ENCODE results near the gene SUGCT. TPM values are rescaled to one million over a fixed set of nuclear protein-coding genes. Genes with fewer than 3 reads are reported as not detected.
"Not testable (repeated sequence)": the region's sequence is repeated elsewhere in the genome, so short reads cannot be mapped to it uniquely, and the experiment has no call there.

SUGCT gene
- total RNA-seq, 1 donor from 2014 or later, result 7.1 TPM

DNA sequence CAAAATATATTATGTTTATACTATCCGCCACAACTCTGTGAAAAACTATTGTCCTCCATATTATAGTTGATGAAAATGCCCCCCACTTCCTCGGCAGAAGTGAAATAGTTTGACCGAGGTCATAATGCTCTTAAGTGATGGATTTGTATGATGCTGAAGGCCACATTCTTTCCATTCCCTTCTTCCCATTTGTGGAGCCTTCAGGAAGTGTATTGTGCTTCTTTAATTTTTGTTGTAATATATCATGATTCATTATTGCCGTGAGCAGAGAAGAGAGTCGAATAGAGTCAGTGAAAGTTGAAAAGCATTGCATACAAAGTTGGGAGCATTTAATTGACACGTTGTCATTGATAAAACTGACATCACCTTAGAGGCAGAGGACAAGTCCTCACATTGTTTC lies 460.3 kb downstream of the SUGCT start:
- H3K27ac Mint-ChIP-seq, result no peak overlapping the region
- DNase-seq (ENCODE audit: extremely low spot score, unreplicated experiment), result no peak
- no peaks in the 10 kb centered on the region for H3K36me3 Mint-ChIP-seq
- no peak overlapping the region for H3K4me3 Mint-ChIP-seq
- peaks cover 5% of the 10 kb centered on the region for H3K9me3 Mint-ChIP-seq
- peaks cover 5% of the 10 kb centered on the region for H3K4me1 Mint-ChIP-seq (ENCODE audit: unreplicated experiment)
- TF ChIP-seq, protein P1, sequence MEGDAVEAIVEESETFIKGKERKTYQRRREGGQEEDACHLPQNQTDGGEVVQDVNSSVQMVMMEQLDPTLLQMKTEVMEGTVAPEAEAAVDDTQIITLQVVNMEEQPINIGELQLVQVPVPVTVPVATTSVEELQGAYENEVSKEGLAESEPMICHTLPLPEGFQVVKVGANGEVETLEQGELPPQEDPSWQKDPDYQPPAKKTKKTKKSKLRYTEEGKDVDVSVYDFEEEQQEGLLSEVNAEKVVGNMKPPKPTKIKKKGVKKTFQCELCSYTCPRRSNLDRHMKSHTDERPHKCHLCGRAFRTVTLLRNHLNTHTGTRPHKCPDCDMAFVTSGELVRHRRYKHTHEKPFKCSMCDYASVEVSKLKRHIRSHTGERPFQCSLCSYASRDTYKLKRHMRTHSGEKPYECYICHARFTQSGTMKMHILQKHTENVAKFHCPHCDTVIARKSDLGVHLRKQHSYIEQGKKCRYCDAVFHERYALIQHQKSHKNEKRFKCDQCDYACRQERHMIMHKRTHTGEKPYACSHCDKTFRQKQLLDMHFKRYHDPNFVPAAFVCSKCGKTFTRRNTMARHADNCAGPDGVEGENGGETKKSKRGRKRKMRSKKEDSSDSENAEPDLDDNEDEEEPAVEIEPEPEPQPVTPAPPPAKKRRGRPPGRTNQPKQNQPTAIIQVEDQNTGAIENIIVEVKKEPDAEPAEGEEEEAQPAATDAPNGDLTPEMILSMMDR (conservative IDR thresholded peaks at IDR 0.05), result no peak
- no peaks in the 10 kb centered on the region for H3K27me3 Mint-ChIP-seq

DNA sequence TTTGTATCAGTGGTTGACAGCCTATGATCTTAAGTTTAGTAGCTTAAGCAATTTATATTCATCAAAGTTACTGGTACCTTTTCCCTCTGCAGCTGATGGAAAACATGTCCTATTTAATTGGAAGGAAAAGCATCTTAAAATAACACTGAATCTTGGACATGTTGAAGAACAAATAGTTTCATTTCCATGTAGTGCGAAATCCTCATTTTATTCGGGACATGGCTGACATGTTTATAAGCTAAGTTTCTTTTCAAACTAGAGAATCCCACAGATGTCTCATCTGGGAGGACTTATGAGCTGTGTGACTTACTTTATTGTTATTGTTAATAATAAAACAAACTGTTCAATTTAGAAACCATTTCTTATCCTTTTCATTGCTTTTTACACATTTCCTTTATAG lies 461.0 kb downstream of the SUGCT start:
- no peaks in the 10 kb centered on the region for H3K36me3 Mint-ChIP-seq
- no peak overlapping the region for H3K4me3 Mint-ChIP-seq
- H3K9me3 Mint-ChIP-seq, result peaks cover 3% of the 10 kb centered on the region
- TF ChIP-seq, protein P1 (conservative IDR thresholded peaks at IDR 0.05), result no peak
- H3K4me1 Mint-ChIP-seq (ENCODE audit: unreplicated experiment), result peaks cover 5% of the 10 kb centered on the region
- no peak overlapping the region for H3K27ac Mint-ChIP-seq
- no peak for DNase-seq (ENCODE audit: extremely low spot score, unreplicated experiment)
- no peaks in the 10 kb centered on the region for H3K27me3 Mint-ChIP-seq

DNA sequence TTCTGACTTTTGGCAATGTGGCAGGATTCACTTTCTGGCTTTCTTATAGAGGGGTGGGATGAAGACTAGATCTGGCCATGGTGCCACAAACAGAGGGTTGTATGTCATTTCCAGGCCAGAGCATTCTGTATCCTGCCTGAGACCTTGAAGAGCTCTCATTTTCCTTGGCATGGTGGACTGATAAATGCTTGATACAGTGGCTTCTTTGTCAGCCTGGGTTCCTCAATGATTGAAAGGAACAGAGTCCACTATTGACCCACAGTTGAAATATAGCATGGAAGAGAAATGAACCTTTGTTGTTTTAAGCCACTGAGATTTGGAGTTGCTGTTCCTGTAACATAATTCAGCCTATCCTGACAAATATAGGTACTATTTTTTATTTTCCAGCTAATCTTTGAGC lies 462.7 kb downstream of the SUGCT start:
- Mint-ChIP-seq H3K4me1 (ENCODE audit: unreplicated experiment) (peaks cover 5% of the 10 kb centered on the region), H3K27me3 (no peaks in the 10 kb centered on the region), H3K4me3 (no peak overlapping the region), H3K27ac (no peak overlapping the region), H3K9me3 (peaks cover 5% of the 10 kb centered on the region), H3K36me3 (no peaks in the 10 kb centered on the region)
- TF ChIP-seq, protein P1 (conservative IDR thresholded peaks at IDR 0.05), result no peak
- DNase-seq (ENCODE audit: extremely low spot score, unreplicated experiment), result no peak

DNA sequence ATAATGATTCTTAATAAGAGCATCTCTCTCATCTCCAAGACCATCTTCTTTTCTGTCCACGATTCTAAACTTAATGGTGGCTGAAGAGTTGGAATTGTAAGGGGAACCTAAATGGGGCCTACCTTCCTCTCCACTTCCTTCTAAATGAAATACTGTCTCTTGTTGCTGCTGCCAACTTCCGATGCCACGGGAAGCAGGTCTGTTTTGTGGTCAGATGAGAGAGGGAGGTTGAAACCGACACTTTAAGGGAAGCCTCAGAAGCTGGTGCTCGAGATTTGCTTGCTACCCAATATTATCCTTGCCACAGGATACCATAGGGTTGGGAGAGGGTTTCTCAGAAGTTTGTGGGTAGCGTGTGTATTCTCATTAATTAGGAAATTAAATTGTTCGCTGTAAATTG lies 464.1 kb downstream of the SUGCT start:
- H3K27me3 Mint-ChIP-seq, result no peaks in the 10 kb centered on the region
- no peak overlapping the region for H3K27ac Mint-ChIP-seq
- no peak overlapping the region for H3K4me3 Mint-ChIP-seq
- H3K36me3 Mint-ChIP-seq, result no peaks in the 10 kb centered on the region
- H3K9me3 Mint-ChIP-seq, result peaks cover 9% of the 10 kb centered on the region
- peaks cover 5% of the 10 kb centered on the region for H3K4me1 Mint-ChIP-seq (ENCODE audit: unreplicated experiment)
- DNase-seq (ENCODE audit: extremely low spot score, unreplicated experiment), result no peak
- TF ChIP-seq, protein P1 (conservative IDR thresholded peaks at IDR 0.05), result no peak

DNA sequence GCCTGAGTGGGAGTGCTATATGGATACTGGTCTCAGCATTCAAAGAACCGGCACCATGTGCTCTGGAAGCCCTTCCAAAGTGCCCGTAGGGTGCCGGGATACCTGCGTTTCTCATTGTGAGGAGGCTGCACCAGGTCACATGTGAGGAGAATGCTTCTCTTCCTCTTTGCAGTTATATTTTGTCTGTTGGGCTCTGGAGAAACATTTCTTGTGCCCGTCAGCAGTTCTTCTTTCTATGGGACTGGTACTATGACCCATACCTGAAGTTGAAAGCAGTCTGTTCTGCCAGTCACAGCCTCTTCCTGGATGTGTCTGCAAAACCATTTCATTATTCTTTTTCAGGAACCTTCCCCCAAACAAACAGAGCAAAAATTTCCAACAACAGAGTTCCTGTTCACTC lies 465.0 kb downstream of the SUGCT start:
- H3K9me3 Mint-ChIP-seq, result peaks cover 9% of the 10 kb centered on the region
- TF ChIP-seq, protein P1 (conservative IDR thresholded peaks at IDR 0.05), result no peak
- peaks cover 9% of the 10 kb centered on the region for H3K4me1 Mint-ChIP-seq (ENCODE audit: unreplicated experiment)
- no peak overlapping the region for H3K4me3 Mint-ChIP-seq
- H3K27ac Mint-ChIP-seq, result no peak overlapping the region
- no peaks in the 10 kb centered on the region for H3K27me3 Mint-ChIP-seq
- no peak for DNase-seq (ENCODE audit: extremely low spot score, unreplicated experiment)
- H3K36me3 Mint-ChIP-seq, result no peaks in the 10 kb centered on the region

DNA sequence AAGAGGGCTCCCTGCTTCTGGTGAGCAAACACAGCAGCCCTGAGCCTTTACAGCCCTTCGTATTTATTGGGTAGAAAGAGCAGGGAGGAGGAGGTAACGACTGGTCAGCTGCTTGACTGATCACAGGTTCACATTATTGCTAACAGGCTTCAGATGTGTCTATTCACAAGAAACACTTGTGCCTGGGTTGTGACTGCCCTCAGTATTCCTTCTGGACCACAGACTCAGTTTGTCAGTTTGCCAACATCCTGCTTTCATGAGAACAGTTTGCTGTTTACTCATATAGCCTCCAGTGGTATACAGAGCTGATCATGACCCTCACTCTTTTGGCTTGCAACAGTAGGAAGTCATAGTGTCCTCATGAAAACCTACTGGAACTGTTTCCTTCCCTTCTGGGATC lies 467.5 kb downstream of the SUGCT start:
- H3K4me1 Mint-ChIP-seq (ENCODE audit: unreplicated experiment); H3K27ac Mint-ChIP-seq; H3K4me3 Mint-ChIP-seq; H3K27me3 Mint-ChIP-seq; H3K9me3 Mint-ChIP-seq; DNase-seq (ENCODE audit: extremely low spot score, unreplicated experiment); H3K36me3 Mint-ChIP-seq: not testable (repeated sequence)

All from type B pancreatic cell (in vitro differentiated cells).